Caco-2 (cell line): ENCODE data around the gene CHSY1. TPM values are rescaled to one million over a fixed set of nuclear protein-coding genes. Genes with fewer than 3 reads are reported as not detected.

ENCODE experiments used
- BruUV-seq: library from RNA; stranded (reverse); fragments of 400-500 nt; replicated peaks from 2 replicates; lab custom pipeline; 2021; lab: Mats Ljungman, UMichigan
- CTCF ChIA-PET: fragments of 300-600 bp; sonication (Branson Sonifier 250); formaldehyde crosslinking; loops from one replicate; lab custom pipeline; 2022; ENCODE audit warnings: antibody characterized with exemption; lab: Charles Lee
- POLR2A ChIA-PET: fragments of 300-600 bp; sonication (Branson Sonifier 250); formaldehyde crosslinking; loops from one replicate; lab custom pipeline; 2022; ENCODE audit warnings: antibody characterized with exemption; lab: Charles Lee
- DNase-seq, 2 experiments: peaks; one replicate each; pipeline versions ENCODE4 v3.0.0 to v3.0.0-alpha.2; 2020 to 2022
- H3K27me3 ChIP-seq: replicated peaks from 2 replicates; pipeline ENCODE4 v1.6.0; 2011; ENCODE audit warnings: low read length; ENCODE audit not compliant: control insufficient read depth, insufficient read depth
- H3K36me3 ChIP-seq: 2 replicates; pipeline ENCODE4 v1.5.1; 2011; ENCODE audit warnings: low read length; ENCODE audit not compliant: control insufficient read depth, insufficient read depth
- H3K4me1 ChIP-seq: fragments of 250-450 bp; sonication (Bioruptor Pico); 2 replicates; pipeline ENCODE4 v1.5.1; 2020; ENCODE audit warnings: mild to moderate bottlenecking
- H3K4me3 ChIP-seq: 2 replicates; pipeline ENCODE4 v1.5.1; 2011; ENCODE audit warnings: low read depth, mild to moderate bottlenecking, control low read depth, low read length
- H3K9me3 ChIP-seq: fragments of 250-450 bp; sonication (Bioruptor Pico); 2 replicates; pipeline ENCODE4 v1.5.1; 2020; ENCODE audit warnings: mild to moderate bottlenecking, moderate library complexity
- H3K27ac Mint-ChIP-seq: one replicate; pipeline ENCODE4 v1.8.0; 2022; ENCODE audit warnings: mixed read lengths; ENCODE audit not compliant: unreplicated experiment
- H3K27me3 Mint-ChIP-seq: one replicate; pipeline ENCODE4 v1.8.0; 2022; ENCODE audit warnings: mixed read lengths; ENCODE audit not compliant: insufficient read depth, unreplicated experiment
- H3K36me3 Mint-ChIP-seq: one replicate; pipeline ENCODE4 v1.8.0; 2022; ENCODE audit warnings: mild to moderate bottlenecking, mixed read lengths; ENCODE audit not compliant: insufficient read depth, unreplicated experiment
- H3K4me1 Mint-ChIP-seq: one replicate; pipeline ENCODE4 v1.8.0; 2022; ENCODE audit warnings: low read depth, mixed read lengths; ENCODE audit not compliant: unreplicated experiment
- H3K4me3 Mint-ChIP-seq: one replicate; pipeline ENCODE4 v1.8.0; 2022; ENCODE audit warnings: mild to moderate bottlenecking, moderate library complexity, mixed read lengths; ENCODE audit not compliant: unreplicated experiment
- H3K9me3 Mint-ChIP-seq: one replicate; pipeline ENCODE4 v1.8.0; 2022; ENCODE audit warnings: mixed read lengths; ENCODE audit not compliant: unreplicated experiment
- CTCF ChIP-seq, 2 experiments: fragments of 200-600 bp in 1 of 2; IDR thresholded peaks; 1 replicate in 1 of 2; 2 replicates in 1 of 2; pipeline versions ENCODE4 v1.5.1 to v1.8.0; 2011 to 2022; ENCODE audit warnings: antibody characterized with exemption in 1 of 2, control low read depth in 1 of 2, inconsistent platforms in 1 of 2, low read depth in 1 of 2, low read length in 1 of 2, mild to moderate bottlenecking in 1 of 2, moderate library complexity in 1 of 2; ENCODE audit not compliant: insufficient read depth in 1 of 2, severe bottlenecking in 1 of 2, unreplicated experiment in 1 of 2
- intact Hi-C: fragments of 100-400 bp; cut with micrococcal nuclease; formaldehyde crosslinking; loops from one replicate; pipeline ENCODE4 v1.10.0; 2022; ENCODE audit not compliant: unreplicated experiment
- total RNA-seq: library from RNA; stranded (reverse); gene quantifications from 2 replicates; pipeline ENCODE4 v1.2.3, GENCODE V29; 2022

Gene CHSY1
- total RNA-seq, 1 experiment from 2014 or later = 18.7 TPM

- Histone ChIP-seq H3K27me3 (no peaks in the 10 kb centered on the region), H3K9me3 (no peaks in the 10 kb centered on the region), H3K36me3 (no peaks in the 10 kb centered on the region), H3K4me3 (no peak overlapping the region), H3K4me1 (no peaks in the 10 kb centered on the region)
- Mint-ChIP-seq H3K4me3 (no peak overlapping the region), H3K27me3 (no peaks in the 10 kb centered on the region), H3K9me3 (no peaks in the 10 kb centered on the region), H3K36me3 (peaks cover 6% of the 10 kb centered on the region), H3K27ac (no peak overlapping the region), H3K4me1 (no peaks in the 10 kb centered on the region)
- DNase-seq = no peak
- ChIA-PET POLR2A (no interaction called here), CTCF (no interaction called here)
- BruUV-seq = no TSS peak
- intact Hi-C loops = no loop called here
- TF ChIP-seq CTCF (IDR thresholded peaks at IDR 0.05; ENCODE audit: insufficient read depth in 1 of 2, low read depth in 1 of 2, low read length in 1 of 2, severe bottlenecking in 1 of 2, unreplicated experiment in 1 of 2) = no peak
Measured at GRCh38 chr15:101156061-101156460, 95.8 kb downstream of the CHSY1 start.

GRCh38 chr15:101153801-101154656, 97.8 kb downstream of the CHSY1 start:
- Mint-ChIP-seq H3K9me3 (no peaks in the 10 kb centered on the region), H3K4me3 (no peak overlapping the region), H3K27ac (no peak overlapping the region), H3K36me3 (peaks cover 6% of the 10 kb centered on the region), H3K27me3 (no peaks in the 10 kb centered on the region), H3K4me1 (no peaks in the 10 kb centered on the region)
- intact Hi-C loops = no loop called here
- Histone ChIP-seq H3K4me3 (no peak overlapping the region), H3K36me3 (no peaks in the 10 kb centered on the region), H3K9me3 (no peaks in the 10 kb centered on the region), H3K27me3 (no peaks in the 10 kb centered on the region), H3K4me1 (0 out of 2 replicates have a peak, but pooled peaks cover 4% of the 10 kb centered on the region)
- no peak for DNase-seq
- TF ChIP-seq CTCF (IDR thresholded peaks at IDR 0.05; ENCODE audit: insufficient read depth in 1 of 2, low read depth in 1 of 2, low read length in 1 of 2, severe bottlenecking in 1 of 2, unreplicated experiment in 1 of 2) = no peak
- no TSS peak for BruUV-seq
- POLR2A ChIA-PET = no interaction called here
- CTCF ChIA-PET = no interaction called here

GRCh38 chr15:101152914-101153313, 98.9 kb downstream of the CHSY1 start:
- no peaks in the 10 kb centered on the region for H3K9me3 ChIP-seq
- no peaks in the 10 kb centered on the region for H3K36me3 ChIP-seq
- H3K27ac Mint-ChIP-seq = no peak overlapping the region
- H3K4me3 ChIP-seq = no peak overlapping the region
- H3K36me3 Mint-ChIP-seq = peaks cover 6% of the 10 kb centered on the region
- intact Hi-C loops = no loop called here
- DNase-seq = peak in 1 of 2 experiments; percentile 15
- no peaks in the 10 kb centered on the region for H3K4me1 Mint-ChIP-seq
- 0 out of 2 replicates have a peak, but pooled peaks cover 5% of the 10 kb centered on the region for H3K4me1 ChIP-seq
- TF ChIP-seq CTCF (IDR thresholded peaks at IDR 0.05; ENCODE audit: insufficient read depth in 1 of 2, low read depth in 1 of 2, low read length in 1 of 2, severe bottlenecking in 1 of 2, unreplicated experiment in 1 of 2) = peak; percentile 18 to 30
- no peaks in the 10 kb centered on the region for H3K27me3 ChIP-seq
- H3K9me3 Mint-ChIP-seq = no peaks in the 10 kb centered on the region
- POLR2A ChIA-PET = no interaction called here
- CTCF ChIA-PET = interaction anchor here (0.6 kb wide), 1 partner anchor 41 kb away, joined by 4 read pairs; no protein-coding TSS in a partner anchor
- no TSS peak for BruUV-seq
- H3K27me3 Mint-ChIP-seq = no peaks in the 10 kb centered on the region
- H3K4me3 Mint-ChIP-seq = no peak overlapping the region
